Occipital lobe (tissue), 2 donors: ENCODE results near the gene EFNA2. TPM values are rescaled to one million over a fixed set of nuclear protein-coding genes. Genes with fewer than 3 reads are reported as not detected.
A peak's percentile ranks its signal among the peaks of the same experiment; 100 is the strongest.

Experiments used
- DNase-seq: peaks from one replicate; lab custom pipeline; 2025; lab: John Stamatoyannopoulos, UW
- total RNA-seq: library from RNA; depleted of rRNA; stranded (reverse); fragments of >200 nt; gene quantifications from one replicate; pipeline ENCODE4 v1.2.3, GENCODE V29; 2014

Gene EFNA2
- total RNA-seq, 1 donor from 2014 or later = 8.1 TPM

GRCh38 chr19:1271528-1272422 lies 13.9 kb upstream of the EFNA2 start:
- DNase-seq = no peak

DNA sequence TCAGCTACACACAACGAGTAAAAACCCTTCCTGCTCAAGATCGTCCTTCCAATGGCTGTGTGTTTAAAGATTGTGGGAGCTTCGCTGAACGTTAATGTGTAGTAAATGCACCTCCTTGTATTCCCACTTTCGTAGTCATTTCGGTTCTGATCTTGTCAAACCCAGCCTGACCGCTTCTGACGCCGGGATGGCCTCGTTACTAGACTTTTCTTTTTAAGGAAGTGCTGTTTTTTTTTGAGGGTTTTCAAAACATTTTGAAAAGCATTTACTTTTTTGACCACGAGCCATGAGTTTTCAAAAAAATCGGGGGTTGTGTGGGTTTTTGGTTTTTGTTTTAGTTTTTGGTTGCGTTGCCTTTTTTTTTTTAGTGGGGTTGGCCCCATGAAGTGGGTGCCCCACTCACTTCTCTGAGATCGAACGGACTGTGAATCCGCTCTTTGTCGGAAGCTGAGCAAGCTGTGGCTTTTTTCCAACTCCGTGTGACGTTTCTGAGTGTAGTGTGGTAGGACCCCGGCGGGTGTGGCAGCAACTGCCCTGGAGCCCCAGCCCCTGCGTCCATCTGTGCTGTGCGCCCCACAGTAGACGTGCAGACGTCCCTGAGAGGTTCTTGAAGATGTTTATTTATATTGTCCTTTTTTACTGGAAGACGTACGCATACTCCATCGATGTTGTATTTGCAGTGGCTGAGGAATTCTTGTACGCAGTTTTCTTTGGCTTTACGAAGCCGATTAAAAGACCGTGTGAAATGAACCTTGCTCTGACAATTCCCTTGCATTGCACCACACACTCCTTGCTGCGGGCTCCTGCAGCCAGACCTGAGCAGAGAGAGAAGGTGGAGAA lies 13.0 kb upstream of the EFNA2 start:
- DNase-seq = no peak

DNA sequence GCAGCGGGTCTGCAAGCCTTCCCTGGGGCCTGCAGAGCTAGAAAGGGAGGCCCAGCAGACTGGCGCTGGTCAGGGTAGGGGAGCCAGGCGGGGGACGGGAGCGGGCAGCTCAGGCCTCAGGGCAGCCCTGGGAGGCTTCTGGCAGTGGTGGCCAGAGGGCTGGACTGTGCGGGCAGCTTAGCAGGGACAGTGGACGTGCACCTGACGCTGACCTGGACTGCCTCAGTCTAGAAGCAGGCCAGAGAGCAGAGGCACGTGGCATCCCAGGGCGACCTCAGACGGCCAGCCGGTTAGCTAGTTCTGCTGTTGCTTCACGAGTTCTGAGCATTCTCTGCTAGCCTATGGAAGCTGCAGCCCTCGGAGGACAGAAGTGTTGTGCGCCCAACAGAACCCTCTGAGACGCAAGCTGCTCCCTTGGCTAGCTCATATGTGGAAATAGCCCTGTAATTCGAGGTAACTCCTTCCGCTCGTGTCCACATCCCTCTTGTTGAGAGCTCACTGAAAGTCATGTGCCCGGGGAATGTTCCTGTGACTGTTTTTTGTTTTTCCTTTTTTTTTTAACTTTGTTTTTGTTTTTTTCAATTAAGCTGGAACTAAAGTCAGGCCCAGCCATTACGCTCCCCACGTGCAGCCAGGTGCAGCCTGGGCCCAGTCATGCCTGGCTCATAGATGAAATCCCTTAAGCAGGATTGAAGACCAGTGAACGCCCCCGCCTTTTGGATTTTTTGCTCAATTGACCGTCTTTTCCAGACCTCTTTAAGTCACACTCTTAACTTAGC lies 12.2 kb upstream of the EFNA2 start:
- no peak for DNase-seq

DNA sequence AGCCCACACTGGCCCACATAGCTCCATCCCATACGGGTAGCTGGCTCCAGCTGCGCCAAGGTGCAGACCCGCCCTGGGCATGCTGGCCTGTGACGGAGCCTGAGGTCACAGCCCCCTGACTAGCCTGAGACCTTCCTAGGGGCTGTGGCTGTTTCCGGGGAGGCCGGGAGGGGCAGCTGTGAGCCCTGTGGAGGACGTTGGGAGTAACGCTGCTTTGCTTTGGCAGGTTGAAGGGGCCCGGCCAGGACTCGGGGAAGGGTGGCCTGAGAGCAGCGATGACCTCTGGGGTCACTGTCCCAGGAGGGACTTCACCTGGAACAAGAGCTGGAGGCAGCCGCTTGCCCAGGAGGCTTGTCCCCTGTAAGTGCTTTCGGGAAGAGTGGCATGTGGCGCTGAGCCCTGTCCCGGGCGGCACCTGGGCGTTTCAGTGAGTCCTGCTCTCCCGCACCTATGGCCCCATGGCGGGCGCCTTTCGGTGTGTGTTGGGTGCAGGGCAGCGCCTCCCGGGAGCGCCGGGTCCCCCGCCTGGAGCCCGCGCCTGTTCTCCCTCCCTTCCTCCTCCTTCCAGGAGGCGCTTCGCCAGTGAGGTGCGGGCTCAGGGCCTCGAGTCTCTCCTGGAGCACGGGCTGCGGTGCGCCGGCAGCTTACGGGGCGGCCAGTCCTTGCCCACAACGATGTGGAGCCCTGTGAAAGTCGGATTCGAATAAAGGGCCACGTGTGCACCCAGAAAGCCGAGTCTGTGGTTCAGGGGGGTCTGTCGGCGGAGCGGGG lies 11.4 kb upstream of the EFNA2 start:
- DNase-seq = no peak

DNA sequence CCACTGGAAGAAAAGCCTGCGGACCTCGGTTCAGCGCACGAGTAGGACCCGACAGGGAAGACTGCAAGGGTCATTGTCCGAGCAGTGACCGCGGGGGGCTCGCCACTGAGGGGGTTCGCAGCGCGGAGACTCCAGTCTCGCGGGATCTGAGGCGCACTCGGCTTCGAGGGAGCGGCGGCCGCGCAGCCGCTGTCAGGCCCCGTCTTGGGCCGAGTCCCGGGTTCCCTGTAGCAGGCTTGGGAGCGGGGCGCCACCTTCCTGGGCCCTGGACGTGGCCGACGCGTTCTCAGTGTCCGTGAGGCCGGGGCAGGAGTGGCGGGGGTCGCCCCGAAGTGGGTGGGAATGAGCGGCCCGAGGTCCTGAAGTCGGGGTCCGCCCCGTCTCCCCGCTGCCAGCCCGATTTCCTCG lies 10.8 kb upstream of the EFNA2 start:
- no peak for DNase-seq

- peak; percentile 91 for DNase-seq
Observed at GRCh38 chr19:1275260-1275975, 10.3 kb upstream of the EFNA2 start, which contains the start of gene FAM174C. TSS of gene FAM174C (plus strand) at chr19:1275530. CDS start at chr19:1275550, 20 bp downstream.

GRCh38 chr19:1275976-1276627 lies 9.6 kb upstream of the EFNA2 start:
- no peak for DNase-seq

DNA sequence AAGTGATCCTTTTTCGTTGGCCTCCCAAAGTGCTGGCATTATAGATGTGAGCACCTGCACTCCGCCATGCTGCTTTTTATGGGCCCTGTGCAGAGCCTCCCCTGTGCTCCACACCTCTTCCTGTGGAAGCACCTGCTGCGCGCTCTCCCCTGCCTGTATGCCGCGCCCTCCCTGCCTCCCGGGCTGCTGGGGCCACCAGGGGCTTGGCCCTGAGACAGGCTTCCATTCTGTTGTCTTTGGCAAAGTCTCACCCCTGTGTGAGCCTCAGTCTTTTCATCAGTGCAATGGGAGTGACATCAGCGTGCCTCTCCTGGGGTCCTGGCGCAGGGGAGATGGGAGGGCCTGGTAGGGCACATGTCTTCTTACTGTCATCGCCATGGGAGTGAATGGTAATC lies 9.0 kb upstream of the EFNA2 start:
- no peak for DNase-seq

GRCh38 chr19:1277061-1277460 lies 8.6 kb upstream of the EFNA2 start:
- DNase-seq = no peak

GRCh38 chr19:1278074-1278473 lies 7.6 kb upstream of the EFNA2 start:
- no peak for DNase-seq

DNA sequence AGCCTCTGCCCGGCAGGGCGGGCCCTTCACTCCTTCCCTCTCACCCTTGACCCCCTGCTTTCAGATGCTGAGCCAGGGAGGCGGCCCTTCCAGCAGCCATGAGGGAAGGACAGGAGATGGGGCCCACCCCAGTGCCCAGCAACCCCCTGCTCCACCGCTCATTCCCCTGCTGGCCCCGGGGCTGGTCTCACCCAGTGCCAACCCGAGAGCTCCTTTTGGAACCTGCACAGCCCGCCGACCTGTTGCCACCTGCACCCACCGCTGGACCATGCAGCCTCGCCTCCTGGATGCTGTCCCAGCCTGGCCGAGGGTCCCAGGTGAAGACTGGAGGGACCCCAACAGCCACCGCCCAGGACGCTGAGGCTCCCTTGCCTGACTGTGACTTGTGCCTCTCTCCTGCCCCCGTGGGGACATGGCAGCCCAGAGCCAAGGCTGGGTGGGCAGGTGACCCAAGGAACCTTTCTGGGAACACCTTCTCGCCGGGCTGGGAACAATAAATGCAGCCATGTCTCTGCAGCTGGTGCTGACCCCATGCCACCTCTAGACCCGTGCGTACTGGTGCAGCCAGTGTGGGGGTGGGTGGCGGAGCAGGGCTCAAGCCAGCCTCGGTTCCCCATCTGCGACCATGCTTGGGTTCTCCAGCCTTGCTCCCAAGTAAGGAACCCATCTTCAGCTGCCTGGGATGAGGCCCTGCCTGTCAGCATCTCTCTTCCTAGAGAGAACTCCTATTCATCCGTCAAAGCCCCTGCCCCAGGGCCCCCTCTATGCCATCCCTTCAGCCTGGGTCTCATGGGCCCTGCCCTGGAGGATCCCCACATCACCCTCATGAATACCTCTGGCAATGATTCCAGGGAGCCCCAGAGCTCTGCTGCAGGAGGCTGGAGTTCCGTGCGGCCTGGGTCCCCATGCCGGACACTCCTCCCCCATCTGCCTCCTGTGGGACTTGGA lies 6.7 kb upstream of the EFNA2 start:
- DNase-seq = no peak

GRCh38 chr19:1279782-1280341 lies 5.8 kb upstream of the EFNA2 start:
- DNase-seq = peak; percentile 69

- no peak for DNase-seq
Observed at GRCh38 chr19:1280636-1281568, 4.8 kb upstream of the EFNA2 start.

GRCh38 chr19:1281569-1282287 lies 3.9 kb upstream of the EFNA2 start:
- DNase-seq = no peak

DNA sequence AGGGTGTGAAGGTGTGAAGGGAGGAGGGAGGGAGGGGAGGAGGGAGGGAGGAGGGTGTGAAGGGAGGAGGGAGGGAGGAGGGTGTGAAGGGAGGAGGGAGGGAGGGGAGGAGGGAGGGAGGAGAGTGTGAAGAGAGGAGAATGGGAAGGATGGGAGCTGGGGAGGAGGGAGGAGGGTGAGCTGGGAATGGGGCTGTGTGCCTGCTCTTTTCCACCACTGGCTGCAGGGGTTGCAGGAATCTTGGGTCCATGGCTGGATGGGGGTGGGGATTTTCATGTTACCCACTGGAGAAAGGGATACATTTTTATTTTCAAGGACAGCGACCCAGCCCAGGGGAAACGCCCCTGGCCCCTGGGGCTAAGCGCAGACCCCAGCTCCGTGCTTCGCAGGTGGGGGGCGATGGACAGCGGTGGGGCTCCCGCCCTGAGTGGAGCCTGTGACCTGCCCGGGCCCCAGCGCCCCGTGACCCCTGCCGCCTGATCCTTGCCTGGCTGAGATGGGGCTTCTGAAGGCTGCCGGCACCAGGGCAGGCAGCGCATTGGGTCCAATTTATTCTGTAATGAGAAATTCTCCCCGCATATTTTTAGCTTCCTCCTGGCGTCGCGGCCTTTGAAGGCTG lies 3.0 kb upstream of the EFNA2 start:
- no peak for DNase-seq
